ENCODE data around the gene KRTAP12-1. TPM values are rescaled to one million over a fixed set of nuclear protein-coding genes. Genes with fewer than 3 reads are reported as not detected.
A peak's percentile ranks its signal among the peaks of the same experiment; 100 is the strongest.

KRTAP12-1 gene
- total RNA-seq, 1 donor from 2014 or later: not detected

DNA sequence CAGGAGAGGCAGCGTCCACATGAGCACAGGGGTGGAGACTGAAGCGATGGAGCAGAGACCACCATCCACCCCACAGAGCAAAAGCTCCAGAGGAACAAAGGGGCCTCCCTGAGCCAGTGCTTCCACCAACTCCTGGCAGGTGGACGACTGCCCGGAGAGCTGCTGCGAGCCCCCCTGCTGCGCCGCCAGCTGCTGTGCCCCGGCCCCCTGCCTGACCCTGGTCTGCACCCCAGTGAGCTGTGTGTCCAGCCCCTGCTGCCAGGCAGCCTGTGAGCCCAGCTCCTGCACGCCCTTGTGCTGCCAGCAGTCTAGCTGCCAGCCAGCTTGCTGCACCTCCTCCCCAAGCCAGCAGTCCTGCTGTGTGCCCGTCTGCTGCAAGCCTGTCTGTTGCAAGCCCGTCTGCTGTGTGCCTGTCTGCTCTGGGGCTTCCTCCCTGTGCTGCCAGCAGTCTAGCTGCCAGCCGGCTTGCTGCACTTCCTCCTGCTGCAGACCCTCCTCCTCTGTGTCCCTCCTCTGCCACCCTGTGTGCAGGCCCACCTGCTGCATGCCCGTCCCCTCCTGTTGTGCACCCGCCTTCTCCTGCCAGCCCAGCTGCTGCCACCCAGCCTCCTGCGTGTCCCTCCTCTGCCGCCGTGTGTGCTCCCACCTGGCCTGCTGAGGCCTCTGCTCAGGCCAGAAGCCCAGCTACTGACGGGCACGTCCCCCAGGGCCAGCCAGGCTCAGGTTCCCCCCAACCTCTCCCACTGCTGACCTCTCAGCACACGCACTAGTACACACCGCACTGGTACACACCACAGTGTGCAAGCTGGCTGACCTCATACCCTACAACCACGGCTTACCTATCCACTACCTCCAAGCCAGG, 20.4 kb upstream of the KRTAP12-1 start:
- DNase-seq (ENCODE audit: low read depth): no peak
- Histone ChIP-seq H4K20me1 (ENCODE audit: insufficient read depth, low read length) (no peaks in the 10 kb centered on the region), H3K4me3 (ENCODE audit: insufficient read depth, low read depth, low read length) (no peak overlapping the region), H3K79me2 (ENCODE audit: insufficient read depth, low read length) (no peaks in the 10 kb centered on the region), H3K27me3 (ENCODE audit: insufficient read depth, low read length) (peaks cover 29% of the 10 kb centered on the region), H3K4me2 (ENCODE audit: low read length) (no peak overlapping the region), H3K4me1 (ENCODE audit: insufficient read depth, low read length) (no peaks in the 10 kb centered on the region), H2AFZ (ENCODE audit: low read depth, low read length) (no peak overlapping the region), H3K36me3 (ENCODE audit: insufficient read depth, low read length) (no peaks in the 10 kb centered on the region), H3K9ac (ENCODE audit: low read length) (no peak overlapping the region), H3K9me3 (ENCODE audit: insufficient read depth, low read depth, low read length) (no peaks in the 10 kb centered on the region), H3K27ac (ENCODE audit: low read depth, low read length) (no peak overlapping the region)
- no peak overlapping the region for H3K4me3 Mint-ChIP-seq (ENCODE audit: unreplicated experiment)
- no peak for FAIRE-seq
- no peaks in the 10 kb centered on the region for H3K36me3 Mint-ChIP-seq (ENCODE audit: low read depth, unreplicated experiment)
- H3K27me3 Mint-ChIP-seq (ENCODE audit: low read depth, unreplicated experiment): peaks cover 79% of the 10 kb centered on the region
- H3K27ac Mint-ChIP-seq (ENCODE audit: unreplicated experiment): no peak overlapping the region
- peaks cover 13% of the 10 kb centered on the region for H3K9me3 Mint-ChIP-seq (ENCODE audit: unreplicated experiment)
- peaks cover 8% of the 10 kb centered on the region for H3K4me1 Mint-ChIP-seq (ENCODE audit: low read depth, unreplicated experiment)
- no peak for TF ChIP-seq EZH2 (IDR thresholded peaks at IDR 0.05; ENCODE audit: insufficient read depth, low read length)
- TF ChIP-seq, protein P1, sequence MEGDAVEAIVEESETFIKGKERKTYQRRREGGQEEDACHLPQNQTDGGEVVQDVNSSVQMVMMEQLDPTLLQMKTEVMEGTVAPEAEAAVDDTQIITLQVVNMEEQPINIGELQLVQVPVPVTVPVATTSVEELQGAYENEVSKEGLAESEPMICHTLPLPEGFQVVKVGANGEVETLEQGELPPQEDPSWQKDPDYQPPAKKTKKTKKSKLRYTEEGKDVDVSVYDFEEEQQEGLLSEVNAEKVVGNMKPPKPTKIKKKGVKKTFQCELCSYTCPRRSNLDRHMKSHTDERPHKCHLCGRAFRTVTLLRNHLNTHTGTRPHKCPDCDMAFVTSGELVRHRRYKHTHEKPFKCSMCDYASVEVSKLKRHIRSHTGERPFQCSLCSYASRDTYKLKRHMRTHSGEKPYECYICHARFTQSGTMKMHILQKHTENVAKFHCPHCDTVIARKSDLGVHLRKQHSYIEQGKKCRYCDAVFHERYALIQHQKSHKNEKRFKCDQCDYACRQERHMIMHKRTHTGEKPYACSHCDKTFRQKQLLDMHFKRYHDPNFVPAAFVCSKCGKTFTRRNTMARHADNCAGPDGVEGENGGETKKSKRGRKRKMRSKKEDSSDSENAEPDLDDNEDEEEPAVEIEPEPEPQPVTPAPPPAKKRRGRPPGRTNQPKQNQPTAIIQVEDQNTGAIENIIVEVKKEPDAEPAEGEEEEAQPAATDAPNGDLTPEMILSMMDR (IDR thresholded peaks at IDR 0.05; ENCODE audit: insufficient read depth, low read depth, low read length): no peak

DNA sequence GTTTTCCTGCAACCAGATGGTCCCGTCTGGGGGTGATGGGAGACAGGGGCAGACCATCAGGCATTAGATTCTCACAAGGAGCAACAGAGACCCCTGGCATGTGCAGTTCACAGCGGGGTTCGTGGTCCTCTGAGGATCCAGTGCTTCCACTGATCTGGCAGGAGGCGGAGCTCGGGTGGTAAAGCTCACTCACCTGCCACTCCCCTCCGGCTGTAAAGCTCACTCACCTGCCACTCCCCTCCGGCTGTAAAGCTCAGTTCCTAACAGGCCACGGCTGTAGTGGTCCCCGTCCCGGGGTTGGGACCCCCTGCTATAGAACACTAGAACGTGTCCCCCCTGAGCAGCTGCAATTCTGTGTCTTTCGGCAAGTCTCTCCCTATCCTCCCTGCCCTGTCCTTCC, 19.6 kb upstream of the KRTAP12-1 start:
- DNase-seq (ENCODE audit: low read depth) (no peak), FAIRE-seq (no peak)
- H3K4me1 ChIP-seq (ENCODE audit: insufficient read depth, low read length): no peaks in the 10 kb centered on the region
- Mint-ChIP-seq H3K4me1 (ENCODE audit: low read depth, unreplicated experiment) (peaks cover 8% of the 10 kb centered on the region), H3K36me3 (ENCODE audit: low read depth, unreplicated experiment) (no peaks in the 10 kb centered on the region), H3K4me3 (ENCODE audit: unreplicated experiment) (no peak overlapping the region), H3K27me3 (ENCODE audit: low read depth, unreplicated experiment) (peaks cover 75% of the 10 kb centered on the region), H3K9me3 (ENCODE audit: unreplicated experiment) (peaks cover 13% of the 10 kb centered on the region), H3K27ac (ENCODE audit: unreplicated experiment) (no peak overlapping the region)
- no peak overlapping the region for H3K4me2 ChIP-seq (ENCODE audit: low read length)
- no peaks in the 10 kb centered on the region for H3K9me3 ChIP-seq (ENCODE audit: insufficient read depth, low read depth, low read length)
- H3K4me3 ChIP-seq (ENCODE audit: insufficient read depth, low read depth, low read length): no peak overlapping the region
- peaks cover 29% of the 10 kb centered on the region for H3K27me3 ChIP-seq (ENCODE audit: insufficient read depth, low read length)
- H3K9ac ChIP-seq (ENCODE audit: low read length): no peak overlapping the region
- H3K36me3 ChIP-seq (ENCODE audit: insufficient read depth, low read length): no peaks in the 10 kb centered on the region
- H3K79me2 ChIP-seq (ENCODE audit: insufficient read depth, low read length): no peaks in the 10 kb centered on the region
- H4K20me1 ChIP-seq (ENCODE audit: insufficient read depth, low read length): no peaks in the 10 kb centered on the region
- no peak overlapping the region for H2AFZ ChIP-seq (ENCODE audit: low read depth, low read length)
- TF ChIP-seq, protein P1 (IDR thresholded peaks at IDR 0.05; ENCODE audit: insufficient read depth, low read depth, low read length): no peak
- no peak for TF ChIP-seq EZH2 (IDR thresholded peaks at IDR 0.05; ENCODE audit: insufficient read depth, low read length)
- H3K27ac ChIP-seq (ENCODE audit: low read depth, low read length): no peak overlapping the region

DNA sequence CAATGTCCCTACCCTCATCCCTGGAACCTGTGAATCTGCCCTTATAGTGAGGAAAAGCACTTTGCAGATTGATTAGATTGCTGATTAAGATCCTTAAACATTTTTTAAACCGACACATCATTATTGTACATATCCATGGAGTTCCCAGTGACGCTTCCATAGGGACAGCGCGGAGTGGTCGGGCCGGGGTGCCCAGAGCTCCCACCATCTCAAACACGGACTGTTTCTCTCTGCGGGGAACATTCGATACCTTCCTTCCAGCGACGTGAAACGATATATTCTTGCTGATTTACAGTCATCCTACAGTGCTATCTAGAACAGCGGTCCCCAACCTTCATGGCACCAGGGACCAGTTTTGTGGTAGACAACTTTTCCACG, 19.0 kb upstream of the KRTAP12-1 start:
- DNase-seq (ENCODE audit: low read depth): no peak
- peaks cover 26% of the 10 kb centered on the region for H3K27me3 ChIP-seq (ENCODE audit: insufficient read depth, low read length)

More for the DNA sequence above, 19.0 kb upstream of the KRTAP12-1 start:
- H3K9me3 Mint-ChIP-seq (ENCODE audit: unreplicated experiment): peaks cover 11% of the 10 kb centered on the region
- Histone ChIP-seq H3K4me3 (ENCODE audit: insufficient read depth, low read depth, low read length) (no peak overlapping the region), H3K4me1 (ENCODE audit: insufficient read depth, low read length) (no peaks in the 10 kb centered on the region), H3K9ac (ENCODE audit: low read length) (no peak overlapping the region), H3K79me2 (ENCODE audit: insufficient read depth, low read length) (no peaks in the 10 kb centered on the region), H3K27ac (ENCODE audit: low read depth, low read length) (no peak overlapping the region), H2AFZ (ENCODE audit: low read depth, low read length) (no peak overlapping the region), H4K20me1 (ENCODE audit: insufficient read depth, low read length) (no peaks in the 10 kb centered on the region), H3K9me3 (ENCODE audit: insufficient read depth, low read depth, low read length) (no peaks in the 10 kb centered on the region), H3K4me2 (ENCODE audit: low read length) (no peak overlapping the region), H3K36me3 (ENCODE audit: insufficient read depth, low read length) (no peaks in the 10 kb centered on the region)
- peaks cover 71% of the 10 kb centered on the region for H3K27me3 Mint-ChIP-seq (ENCODE audit: low read depth, unreplicated experiment)
- no peak overlapping the region for H3K4me3 Mint-ChIP-seq (ENCODE audit: unreplicated experiment)
- peak overlapping the region; percentile 41 for H3K27ac Mint-ChIP-seq (ENCODE audit: unreplicated experiment)
- H3K36me3 Mint-ChIP-seq (ENCODE audit: low read depth, unreplicated experiment): no peaks in the 10 kb centered on the region
- FAIRE-seq: no peak
- TF ChIP-seq, protein P1 (IDR thresholded peaks at IDR 0.05; ENCODE audit: insufficient read depth, low read depth, low read length): no peak
- no peak for TF ChIP-seq EZH2 (IDR thresholded peaks at IDR 0.05; ENCODE audit: insufficient read depth, low read length)
- H3K4me1 Mint-ChIP-seq (ENCODE audit: low read depth, unreplicated experiment): peaks cover 8% of the 10 kb centered on the region
